GM12878 (cell line): ENCODE data around the gene SLC45A3. TPM values are rescaled to one million over a fixed set of nuclear protein-coding genes. Genes with fewer than 3 reads are reported as not detected.

Experiments used
- ATAC-seq: fragments of 200-7000 bp; cut with Tn5 transposase; 3 replicates; pipeline ENCODE4 v1.9.1; 2020; ENCODE audit warnings: mild to moderate bottlenecking, moderate library complexity
- BruUV-seq: library from RNA; stranded (reverse); fragments of 400-500 nt; replicated peaks from 2 replicates; lab custom pipeline; 2021; lab: Mats Ljungman, UMichigan
- CTCF ChIA-PET: fragments of 300-600 bp; sonication (Branson Sonifier 250); formaldehyde crosslinking; extraction: SDS; loops from one replicate; lab custom pipeline; 2021; ENCODE audit warnings: inconsistent platforms; lab: Yijun Ruan, JAX
- POLR2A ChIA-PET: fragments of 350-600 bp; formaldehyde crosslinking; extraction: SDS; loops from one replicate; lab custom pipeline; 2021; ENCODE audit warnings: inconsistent platforms; lab: Charles Lee
- RAD21 ChIA-PET: fragments of 300-600 bp; sonication (Branson Sonifier 250); formaldehyde crosslinking; loops from one replicate; lab custom pipeline; 2023; ENCODE audit warnings: antibody characterized with exemption; ENCODE audit not compliant: unreplicated experiment; lab: Charles Lee
- SMC1A ChIA-PET: fragments of 300-600 bp; sonication (Branson Sonifier 250); formaldehyde crosslinking; loops from one replicate; lab custom pipeline; 2023; ENCODE audit not compliant: unreplicated experiment, uncharacterized antibody; lab: Charles Lee
- DNase-seq: peaks from one replicate; pipeline ENCODE4 v3.0.0-alpha.2; 2011; ENCODE audit warnings: low read depth, low spot score
- FAIRE-seq: peaks from 3 replicates; lab custom pipeline; 2011; peaks lifted over from hg19 to GRCh38; lab: Jason Lieb, UNC
- H2AFZ ChIP-seq: 2 replicates; pipeline ENCODE4 v1.6.0; 2011; ENCODE audit warnings: low read depth, low read length, control low read depth; ENCODE audit not compliant: control insufficient read depth
- H3K27ac ChIP-seq: 2 replicates; pipeline ENCODE4 v1.5.1; 2011; ENCODE audit warnings: control low read depth; ENCODE audit not compliant: control insufficient read depth, insufficient read depth
- H3K27me3 ChIP-seq, 2 experiments: replicated peaks in 1 of 2; 2 replicates each; pipeline versions ENCODE4 v1.6.0 to v1.6.1; 2011; ENCODE audit warnings: low read length in 1 of 2; ENCODE audit not compliant: control insufficient read depth in 2 of 2, insufficient read depth in 2 of 2
- H3K36me3 ChIP-seq, 2 experiments: 2 replicates each; pipeline ENCODE4 v1.5.1; 2011; ENCODE audit warnings: low read length in 1 of 2; ENCODE audit not compliant: control insufficient read depth in 2 of 2, insufficient read depth in 2 of 2
- H3K4me1 ChIP-seq: 2 replicates; pipeline ENCODE4 v1.6.1; 2011; ENCODE audit warnings: mild to moderate bottlenecking, low read length, moderate library complexity, mixed read lengths; ENCODE audit not compliant: control insufficient read depth, insufficient read depth
- H3K4me2 ChIP-seq: 2 replicates; pipeline ENCODE4 v1.6.0; 2011; ENCODE audit warnings: control low read depth; ENCODE audit not compliant: control insufficient read depth, insufficient read depth
- H3K4me3 ChIP-seq: fragments of 200-600 bp; sonication (generic); 2 replicates; pipeline ENCODE4 v1.5.1; 2016
- H3K79me2 ChIP-seq: 2 replicates; pipeline ENCODE4 v1.6.0; 2011; ENCODE audit warnings: low read length; ENCODE audit not compliant: control insufficient read depth, insufficient read depth
- H3K9ac ChIP-seq: 2 replicates; pipeline ENCODE4 v1.8.0; 2011; ENCODE audit warnings: low read length, control low read depth, mixed read lengths; ENCODE audit not compliant: control insufficient read depth, insufficient read depth
- H3K9me3 ChIP-seq: replicated peaks from 3 replicates; pipeline ENCODE4 v1.5.1; 2011; ENCODE audit warnings: mild to moderate bottlenecking, low read length; ENCODE audit not compliant: control insufficient read depth, insufficient read depth
- H4K20me1 ChIP-seq: 2 replicates; pipeline ENCODE4 v1.6.0; 2011; ENCODE audit not compliant: control insufficient read depth, insufficient read depth
- FOXK2 ChIP-seq: fragments of 450-650 bp; IDR thresholded peaks from 2 replicates; pipeline ENCODE4 v1.6.1; 2017; ENCODE audit warnings: mild to moderate bottlenecking, moderate library complexity
- FOXM1 ChIP-seq: IDR thresholded peaks from 2 replicates; pipeline ENCODE4 v1.6.1; 2012; ENCODE audit warnings: low read depth, mild to moderate bottlenecking, inconsistent platforms, low read length, moderate library complexity
- KLF5 ChIP-seq: fragments of 450-650 bp; IDR thresholded peaks from 2 replicates; pipeline ENCODE4 v1.6.1; 2014; ENCODE audit warnings: mild to moderate bottlenecking; ENCODE audit not compliant: partially characterized antibody
- NFYB ChIP-seq: IDR thresholded peaks from 2 replicates; pipeline ENCODE4 v1.6.1; 2011; ENCODE audit warnings: low read depth, mild to moderate bottlenecking, low read length, improper control_type of control experiment, moderate library complexity; ENCODE audit not compliant: insufficient read depth
- RUNX3 ChIP-seq: IDR thresholded peaks from 2 replicates; pipeline ENCODE4 v1.6.1; 2012; ENCODE audit warnings: low read length, inconsistent platforms
- SMARCA5 ChIP-seq: fragments of 450-650 bp; IDR thresholded peaks from 2 replicates; pipeline ENCODE4 v1.6.1; 2017; ENCODE audit warnings: mild to moderate bottlenecking
- ZBED1 ChIP-seq: IDR thresholded peaks from 2 replicates; pipeline ENCODE4 v1.6.1; 2016; ENCODE audit warnings: borderline replicate concordance
- WGBS: methylation state at CpG from one replicate; pipeline ENCODE4 v1.1.6; 2016; ENCODE audit warnings: low lambda C conversion rate; ENCODE audit not compliant: insufficient replicate concordance, insufficient coverage; ENCODE audit errors: missing lambda C conversion rate; 5-methylcytosine and 5-hydroxymethylcytosine counted together
- in situ Hi-C: fragments of 300-500 bp; cut with MboI; formaldehyde crosslinking; loops from 9 replicates; pipeline ENCODE4 v1.14.3; 2018; ENCODE audit warnings: mixed read lengths
- intact Hi-C: fragments of 100-400 bp; cut with micrococcal nuclease; formaldehyde crosslinking; loops from one replicate; pipeline ENCODE4 v1.14.2; 2022; ENCODE audit not compliant: unreplicated experiment
- polyA plus RNA-seq, 11 experiments: library from polyadenylated mRNA; depleted of rRNA in 4 of 11; unstranded in 6 of 11; stranded (reverse) in 5 of 11; fragments of >200 nt; fragmentation: Nextera tagmentation in 4 of 11; fragmentation: Illumina TruSeq in 1 of 11; extraction: Ambion mirVana in 4 of 11; extraction: Trizol in 1 of 11; gene quantifications; 1 replicate in 1 of 11; 2 replicates in 10 of 11; pipeline versions ENCODE4 v1.2.1 to v1.2.3, GENCODE V29; 2011 to 2016; ENCODE audit warnings: inconsistent platforms in 2 of 11, missing spikeins in 2 of 11, low read depth in 1 of 11
- total RNA-seq, 4 experiments: library from RNA; depleted of rRNA in 3 of 4; stranded (reverse); fragments of >200 nt in 3 of 4; fragmentation: Illumina TruSeq in 1 of 4; extraction: Trizol in 1 of 4; gene quantifications; 2 replicates each; pipeline versions ENCODE4 v1.2.1 to v1.2.3, GENCODE V29; 2013 to 2021
- TF ChIP-seq, protein P1 (sequence below): fragments of 450-650 bp; formaldehyde crosslinking; IDR thresholded peaks from 2 replicates; pipeline ENCODE4 v1.4.0; 2022; ENCODE audit warnings: mild to moderate bottlenecking, moderate library complexity

The SLC45A3 gene
- total and polyA plus RNA-seq, 10 of the 15 experiments (the other 5 are each of a cell fraction or from before 2014, with no cell fraction given) = 0.26 to 10.3 (median 4.1) TPM

DNA sequence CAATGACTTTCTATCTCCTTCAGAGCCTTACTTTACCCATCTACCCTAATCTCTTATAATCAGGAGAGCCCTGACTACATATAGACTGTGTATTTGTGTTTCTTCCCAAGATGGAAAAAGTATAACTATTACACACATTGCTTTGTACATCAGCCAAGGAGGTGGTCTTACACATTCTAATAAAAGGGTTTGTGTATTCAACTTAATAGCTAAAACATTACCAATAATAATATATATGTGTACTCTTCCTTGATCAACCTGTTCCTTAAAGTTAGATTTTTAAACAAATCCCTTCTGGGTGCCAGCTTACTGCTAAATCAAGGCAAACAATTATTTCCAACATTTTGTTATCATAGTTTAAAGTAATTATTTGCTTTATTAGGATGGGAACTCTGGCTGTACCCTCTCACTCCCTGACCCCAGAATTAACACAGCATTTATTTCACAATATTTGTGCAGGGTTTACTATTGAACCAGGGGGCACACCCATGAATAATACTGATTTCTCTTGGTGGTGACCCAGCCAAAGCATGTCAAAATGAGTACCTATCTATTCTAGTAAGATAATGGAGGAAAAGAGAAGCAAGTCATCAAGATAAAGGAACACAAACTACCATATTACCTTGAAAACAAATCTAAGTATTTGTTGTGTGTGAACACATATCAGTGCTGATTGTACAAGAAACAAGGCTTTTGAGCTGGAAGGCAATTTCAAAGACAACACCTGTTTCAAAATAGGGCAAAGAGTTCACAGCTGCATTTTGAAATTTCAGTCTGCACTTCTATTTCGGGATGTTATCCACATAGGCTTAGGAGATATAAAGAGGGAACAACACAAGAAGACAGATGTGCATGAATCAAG lies 30.1 kb upstream of the SLC45A3 start:
- no peak for FAIRE-seq
- TF ChIP-seq KLF5 (no peak), RUNX3 (no peak), FOXK2 (no peak), NFYB (no peak), ZBED1 (no peak), SMARCA5 (no peak), FOXM1 (no peak)
- TF ChIP-seq, protein P1, sequence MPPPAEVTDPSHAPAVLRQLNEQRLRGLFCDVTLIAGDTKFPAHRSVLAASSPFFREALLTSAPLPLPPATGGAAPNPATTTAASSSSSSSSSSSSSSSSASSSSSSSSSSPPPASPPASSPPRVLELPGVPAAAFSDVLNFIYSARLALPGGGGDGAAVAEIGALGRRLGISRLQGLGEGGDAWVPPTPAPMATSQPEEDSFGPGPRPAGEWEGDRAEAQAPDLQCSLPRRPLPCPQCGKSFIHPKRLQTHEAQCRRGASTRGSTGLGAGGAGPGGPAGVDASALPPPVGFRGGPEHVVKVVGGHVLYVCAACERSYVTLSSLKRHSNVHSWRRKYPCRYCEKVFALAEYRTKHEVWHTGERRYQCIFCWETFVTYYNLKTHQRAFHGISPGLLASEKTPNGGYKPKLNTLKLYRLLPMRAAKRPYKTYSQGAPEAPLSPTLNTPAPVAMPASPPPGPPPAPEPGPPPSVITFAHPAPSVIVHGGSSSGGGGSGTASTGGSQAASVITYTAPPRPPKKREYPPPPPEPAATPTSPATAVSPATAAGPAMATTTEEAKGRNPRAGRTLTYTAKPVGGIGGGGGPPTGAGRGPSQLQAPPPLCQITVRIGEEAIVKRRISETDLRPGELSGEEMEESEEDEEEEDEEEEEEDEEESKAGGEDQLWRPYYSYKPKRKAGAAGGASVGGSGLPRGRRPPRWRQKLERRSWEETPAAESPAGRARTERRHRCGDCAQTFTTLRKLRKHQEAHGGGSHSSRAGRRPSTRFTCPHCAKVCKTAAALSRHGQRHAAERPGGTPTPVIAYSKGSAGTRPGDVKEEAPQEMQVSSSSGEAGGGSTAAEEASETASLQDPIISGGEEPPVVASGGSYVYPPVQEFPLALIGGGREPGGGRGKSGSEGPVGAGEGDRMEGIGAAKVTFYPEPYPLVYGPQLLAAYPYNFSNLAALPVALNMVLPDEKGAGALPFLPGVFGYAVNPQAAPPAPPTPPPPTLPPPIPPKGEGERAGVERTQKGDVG (CRISPR knock-in tag) = no peak
- TF ChIP-seq, all 136 proteins: peak for 0
- ChIA-PET CTCF (interaction anchor here (0.5 to 16.5 kb wide), 36 partner anchors 7 to 267 kb away, joined by 3 to 1339 read pairs (median 7); partner anchors contain the start of genes ELK4 and SLC45A3), POLR2A (interaction anchor here (0.5 to 10.1 kb wide), 7 partner anchors 21 to 64 kb away, joined by 3 to 89 read pairs (median 4); partner anchors contain the start of gene SLC45A3), RAD21 (interaction anchor here (0.6 to 10.5 kb wide), 27 partner anchors 8 to 267 kb away, joined by 3 to 538 read pairs (median 6); partner anchors contain the start of genes RAB29 and SLC45A3), SMC1A (interaction anchor here (0.7 to 19.5 kb wide), 23 partner anchors 11 to 335 kb away, joined by 3 to 1008 read pairs (median 7); partner anchors contain the start of gene SLC45A3)
- no TSS peak for BruUV-seq
- no peaks in the 10 kb centered on the region for H3K9me3 ChIP-seq
- H2AFZ ChIP-seq = no peak overlapping the region
- H4K20me1 ChIP-seq = no peaks in the 10 kb centered on the region
- in situ Hi-C loops (loop anchor here (5.0 kb wide), 1 partner anchor 123 kb away; no protein-coding TSS in a partner anchor), intact Hi-C loops (loop anchor here (1.0 kb wide), 3 partner anchors 51 to 181 kb away; no protein-coding TSS in a partner anchor)
- WGBS = 50% methylated on average over 1 of the region's 1 CpG
- DNase-seq (no peak), ATAC-seq (no peak)
- no peaks in the 10 kb centered on the region for H3K4me1 ChIP-seq
- no peaks in the 10 kb centered on the region for H3K27me3 ChIP-seq
- no peak overlapping the region for H3K4me2 ChIP-seq
- H3K9ac ChIP-seq = no peak overlapping the region
- H3K27ac ChIP-seq = no peak overlapping the region
- no peak overlapping the region for H3K4me3 ChIP-seq
- H3K36me3 ChIP-seq = peaks cover 0 to 5% of the 10 kb centered on the region in 2 experiments; a peak in 2 of 4 replicates
- no peaks in the 10 kb centered on the region for H3K79me2 ChIP-seq
